Thyroid gland (tissue), 4 donors: ENCODE results near the gene EXT2. TPM values are rescaled to one million over a fixed set of nuclear protein-coding genes. Genes with fewer than 3 reads are reported as not detected.

Experiments used
- total RNA-seq, 4 donors: library from RNA; depleted of rRNA; stranded (reverse); fragments of >200 nt; gene quantifications; one replicate each; pipeline ENCODE4 v1.2.3, GENCODE V29; 2016

Gene EXT2
- total RNA-seq, 4 donors from 2014 or later = 53.2 to 95.8 (median 66.3) TPM

Other genes with a start within 250 kb of the EXT2 start
- 10 to 100 TPM; 32.6 to 44.3 (median 40.4) TPM for gene ALKBH3, start 214.8 kb upstream of the EXT2 start, total RNA-seq
- gene C11orf96, start 153.0 kb upstream of the EXT2 start, total RNA-seq = 100 to 1,000 TPM in 1 of 4 donors, 10 to 100 TPM in 3; 27.7 to 100 (median 73.5) TPM
- not detected for gene ACCSL, start 47.7 kb upstream of the EXT2 start, total RNA-seq
- 10 to 100 TPM; 14.4 to 23.2 (median 20.1) TPM for gene ACCS, start 29.4 kb upstream of the EXT2 start, total RNA-seq
- under 1 TPM in 2 of 4 donors, not detected in 2; 0.10 to 0.11 TPM for gene ALX4, start 214.5 kb downstream of the EXT2 start, total RNA-seq